IMR-90 (cell line): Measurements from ENCODE around the gene CASZ1. TPM values are rescaled to one million over a fixed set of nuclear protein-coding genes. Genes with fewer than 3 reads are reported as not detected.

Source experiments
- ATAC-seq: fragments of 200-7000 bp; cut with Tn5 transposase; 2 replicates; pipeline ENCODE4 v1.9.1; 2020; ENCODE audit warnings: low read depth, mild to moderate bottlenecking, moderate library complexity
- BruUV-seq: library from RNA; stranded (reverse); fragments of 400-500 nt; replicated peaks from 2 replicates; lab custom pipeline; 2021; lab: Mats Ljungman, UMichigan
- CTCF ChIA-PET: fragments of 300-600 bp; formaldehyde crosslinking; extraction: SDS; loops from one replicate; lab custom pipeline; 2021; ENCODE audit warnings: antibody characterized with exemption; lab: Yijun Ruan, JAX
- POLR2A ChIA-PET: fragments of 300-600 bp; sonication (Branson Sonifier 250); formaldehyde crosslinking; loops from one replicate; lab custom pipeline; 2022; ENCODE audit warnings: antibody characterized with exemption; ENCODE audit not compliant: unreplicated experiment; lab: Charles Lee
- DNase-seq: peaks from one replicate; pipeline ENCODE4 v3.0.0; 2013
- H2AFZ ChIP-seq: replicated peaks from 2 replicates; pipeline ENCODE3; 2013; ENCODE audit warnings: low read length, mild to moderate bottlenecking; ENCODE audit not compliant: poor library complexity
- H2AK5ac ChIP-seq: 2 replicates; pipeline ENCODE4 v1.6.1; 2013; ENCODE audit warnings: low read depth, low read length, inconsistent platforms
- H2AK9ac ChIP-seq: replicated peaks from 2 replicates; pipeline ENCODE3; 2013; ENCODE audit warnings: mild to moderate bottlenecking, low read depth, low read length, moderate library complexity; ENCODE audit not compliant: poor library complexity
- H2BK120ac ChIP-seq: 2 replicates; pipeline ENCODE4 v1.6.1; 2013; ENCODE audit warnings: low read depth, low read length, inconsistent platforms
- H2BK15ac ChIP-seq: 3 replicates; pipeline ENCODE4 v1.6.1; 2013; ENCODE audit warnings: low read depth, low read length, inconsistent platforms
- H2BK20ac ChIP-seq: 2 replicates; pipeline ENCODE4 v1.6.1; 2013; ENCODE audit warnings: low read depth, mild to moderate bottlenecking, inconsistent platforms, low read length, moderate library complexity
- H2BK5ac ChIP-seq: 2 replicates; pipeline ENCODE4 v1.6.1; 2013; ENCODE audit warnings: mild to moderate bottlenecking, low read depth, low read length, inconsistent platforms; ENCODE audit not compliant: poor library complexity, severe bottlenecking
- H3K14ac ChIP-seq: replicated peaks from 2 replicates; pipeline ENCODE4 v1.6.1; 2013; ENCODE audit warnings: low read depth, low read length, inconsistent platforms
- H3K18ac ChIP-seq: 2 replicates; pipeline ENCODE4 v1.6.1; 2013; ENCODE audit warnings: low read depth, low read length, control low read depth
- H3K23ac ChIP-seq: 2 replicates; pipeline ENCODE4 v1.6.1; 2013; ENCODE audit warnings: low read depth, low read length, inconsistent platforms
- H3K27ac ChIP-seq: 2 replicates; pipeline ENCODE4 v1.5.1; 2013; ENCODE audit warnings: mild to moderate bottlenecking, control low read depth, low read length; ENCODE audit not compliant: insufficient read depth
- H3K27me3 ChIP-seq: 2 replicates; pipeline ENCODE4 v1.6.1; 2013; ENCODE audit warnings: low read length; ENCODE audit not compliant: control insufficient read depth, insufficient read depth
- H3K36me3 ChIP-seq: 2 replicates; pipeline ENCODE4 v1.6.1; 2013; ENCODE audit warnings: low read length, mixed read lengths; ENCODE audit not compliant: control insufficient read depth, insufficient read depth
- H3K4ac ChIP-seq: 2 replicates; pipeline ENCODE4 v1.6.1; 2013; ENCODE audit warnings: low read depth, low read length, inconsistent platforms
- H3K4me1 ChIP-seq: 2 replicates; pipeline ENCODE4 v1.6.1; 2013; ENCODE audit warnings: low read length, mixed read lengths; ENCODE audit not compliant: control insufficient read depth, insufficient read depth
- H3K4me2 ChIP-seq: 2 replicates; pipeline ENCODE4 v1.6.1; 2013; ENCODE audit warnings: low read depth, mild to moderate bottlenecking, control low read depth, low read length, moderate library complexity
- H3K4me3 ChIP-seq: 2 replicates; pipeline ENCODE4 v1.5.1; 2013; ENCODE audit warnings: low read depth, mild to moderate bottlenecking, control low read depth, low read length, moderate library complexity; ENCODE audit not compliant: insufficient read depth
- H3K56ac ChIP-seq: 2 replicates; pipeline ENCODE4 v1.6.1; 2013; ENCODE audit warnings: low read length, inconsistent platforms; ENCODE audit not compliant: insufficient read depth; ENCODE audit errors: extremely low read depth
- H3K79me1 ChIP-seq, 2 experiments: 2 replicates each; pipeline ENCODE4 v1.6.1; 2013; ENCODE audit warnings: low read length in 2 of 2, inconsistent platforms in 1 of 2, low read depth in 1 of 2
- H3K9ac ChIP-seq: 2 replicates; pipeline ENCODE4 v1.6.1; 2013; ENCODE audit warnings: low read depth, low read length, control low read depth
- H3K9me1 ChIP-seq: 2 replicates; pipeline ENCODE4 v1.6.1; 2013; ENCODE audit warnings: low read length, inconsistent platforms; ENCODE audit not compliant: insufficient read depth
- H3K9me3 ChIP-seq: 2 replicates; pipeline ENCODE4 v1.6.1; 2013; ENCODE audit warnings: low read length; ENCODE audit not compliant: control insufficient read depth, insufficient read depth
- H4K20me1 ChIP-seq: 2 replicates; pipeline ENCODE4 v1.6.1; 2013; ENCODE audit warnings: low read length, inconsistent platforms; ENCODE audit not compliant: insufficient read depth
- H4K5ac ChIP-seq: 2 replicates; pipeline ENCODE4 v1.6.1; 2013; ENCODE audit warnings: mild to moderate bottlenecking, low read depth, low read length, control low read depth
- H4K8ac ChIP-seq, 2 experiments: 2 replicates each; pipeline ENCODE4 v1.6.1; 2013; ENCODE audit warnings: low read depth in 2 of 2, low read length in 2 of 2, control low read depth in 1 of 2, inconsistent platforms in 1 of 2
- H4K91ac ChIP-seq: 2 replicates; pipeline ENCODE4 v1.6.1; 2013; ENCODE audit warnings: low read depth, low read length, inconsistent platforms; ENCODE audit not compliant: insufficient read depth
- CEBPB ChIP-seq: IDR thresholded peaks from 2 replicates; pipeline ENCODE4 v1.6.1; 2012; ENCODE audit warnings: low read depth, low read length, improper control_type of control experiment
- CHD1 ChIP-seq: IDR thresholded peaks from 2 replicates; pipeline ENCODE4 v1.6.1; 2012; ENCODE audit warnings: low read depth, low read length, improper control_type of control experiment
- MAFK ChIP-seq: IDR thresholded peaks from 2 replicates; pipeline ENCODE4 v1.6.1; 2012; ENCODE audit warnings: low read depth, low read length, improper control_type of control experiment
- MXI1 ChIP-seq: IDR thresholded peaks from 2 replicates; pipeline ENCODE4 v1.6.1; 2012; ENCODE audit warnings: low read depth, mild to moderate bottlenecking, low read length, moderate library complexity, borderline replicate concordance
- NFE2L2 ChIP-seq: fragments of 150-350 bp; IDR thresholded peaks from 2 replicates; pipeline ENCODE4 v1.6.1; 2016; ENCODE audit warnings: low read depth, mild to moderate bottlenecking, low read length
- POLR2A ChIP-seq: IDR thresholded peaks from 2 replicates; pipeline ENCODE4 v1.6.1; 2012; ENCODE audit warnings: mild to moderate bottlenecking, low read depth, low read length
- SMC3 ChIP-seq: fragments of 150-350 bp; IDR thresholded peaks from 2 replicates; pipeline ENCODE4 v1.6.1; 2016; ENCODE audit warnings: low read depth, mild to moderate bottlenecking, antibody characterized with exemption, low read length, moderate library complexity
- WGBS, 2 experiments: methylation state at CpG; one replicate each; pipeline versions ENCODE4 v1.1.5 to v1.1.7; 2013; ENCODE audit warnings: missing lambda C conversion rate in 2 of 2; ENCODE audit not compliant: insufficient read length in 1 of 2; ENCODE audit errors: extremely low coverage in 2 of 2; 5-methylcytosine and 5-hydroxymethylcytosine counted together
- dilution Hi-C: fragments of 300-500 bp; cut with HindIII; formaldehyde crosslinking; loops from one replicate; pipeline ENCODE4 v1.14.3; 2018; ENCODE audit warnings: low sequenced_read_pairs; ENCODE audit not compliant: unreplicated experiment
- in situ Hi-C: fragments of 300-500 bp; cut with MboI; formaldehyde crosslinking; loops from 3 replicates; pipeline ENCODE4 v1.14.3; 2019; ENCODE audit warnings: low sequenced_read_pairs, inconsistent platforms, mixed read lengths
- intact Hi-C: fragments of 100-400 bp; cut with micrococcal nuclease; formaldehyde crosslinking; loops from 2 replicates; pipeline ENCODE4 v1.10.0; 2022
- polyA plus RNA-seq, 3 experiments: library from polyadenylated mRNA; depleted of rRNA; stranded (reverse); fragments of >200 nt; gene quantifications; 2 replicates each; pipeline ENCODE4 v1.2.3, GENCODE V29; 2012; ENCODE audit warnings: low replicate concordance in 1 of 3
- total RNA-seq: library from RNA; depleted of rRNA; stranded (reverse); fragments of >200 nt; gene quantifications from 2 replicates; pipeline ENCODE4 v1.2.3, GENCODE V29; 2012
- TF ChIP-seq, protein P1 (sequence below): fragments of 150-350 bp; IDR thresholded peaks from 2 replicates; pipeline ENCODE4 v1.6.1; 2016; ENCODE audit warnings: low read depth, mild to moderate bottlenecking, low read length, moderate library complexity, borderline replicate concordance
- TF ChIP-seq, protein P2 (sequence below): fragments of 150-350 bp; IDR thresholded peaks from 2 replicates; pipeline ENCODE4 v1.6.1; 2017; ENCODE audit warnings: mild to moderate bottlenecking, antibody characterized with exemption, low read length, low read depth
- TF ChIP-seq, protein P3 (sequence below): conservative IDR thresholded peaks from 2 replicates; pipeline ENCODE4 v1.5.1; 2012; ENCODE audit warnings: mild to moderate bottlenecking, low read depth, low read length, improper control_type of control experiment

CASZ1 gene
- total and polyA plus RNA-seq, 2 of the 4 experiments (the other 2 are of a cell fraction) = 0.18 to 0.24 TPM

- H2BK5ac ChIP-seq = no peak overlapping the region
- ChIA-PET POLR2A (no interaction called here), CTCF (no interaction called here)
- H3K27ac ChIP-seq = no peak overlapping the region
- dilution Hi-C loops = no loop called here
- H3K27me3 ChIP-seq = peaks cover 75% of the 10 kb centered on the region
- H3K56ac ChIP-seq = no peak overlapping the region
- no peak for DNase-seq
- H3K9me1 ChIP-seq = no peaks in the 10 kb centered on the region
- H3K36me3 ChIP-seq = no peaks in the 10 kb centered on the region
- H2BK120ac ChIP-seq = no peak overlapping the region
- no peak overlapping the region for H2AFZ ChIP-seq
- no peaks in the 10 kb centered on the region; the same call in 1 of the 2 replicates for H4K20me1 ChIP-seq
- no peak overlapping the region for H4K91ac ChIP-seq
- H2AK5ac ChIP-seq = no peak overlapping the region
- no peak overlapping the region for H4K8ac ChIP-seq
- 75 to 100% methylated on average over 3 to 5 of the region's 5 CpGs for WGBS, 2 experiments
- no peak overlapping the region for H4K5ac ChIP-seq
- H3K4ac ChIP-seq = no peak overlapping the region
- in situ Hi-C loops = no loop called here
- TF ChIP-seq, protein P1, sequence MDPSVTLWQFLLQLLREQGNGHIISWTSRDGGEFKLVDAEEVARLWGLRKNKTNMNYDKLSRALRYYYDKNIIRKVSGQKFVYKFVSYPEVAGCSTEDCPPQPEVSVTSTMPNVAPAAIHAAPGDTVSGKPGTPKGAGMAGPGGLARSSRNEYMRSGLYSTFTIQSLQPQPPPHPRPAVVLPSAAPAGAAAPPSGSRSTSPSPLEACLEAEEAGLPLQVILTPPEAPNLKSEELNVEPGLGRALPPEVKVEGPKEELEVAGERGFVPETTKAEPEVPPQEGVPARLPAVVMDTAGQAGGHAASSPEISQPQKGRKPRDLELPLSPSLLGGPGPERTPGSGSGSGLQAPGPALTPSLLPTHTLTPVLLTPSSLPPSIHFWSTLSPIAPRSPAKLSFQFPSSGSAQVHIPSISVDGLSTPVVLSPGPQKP = no peak
- TF ChIP-seq SMC3 = no peak
- TF ChIP-seq, protein P2, sequence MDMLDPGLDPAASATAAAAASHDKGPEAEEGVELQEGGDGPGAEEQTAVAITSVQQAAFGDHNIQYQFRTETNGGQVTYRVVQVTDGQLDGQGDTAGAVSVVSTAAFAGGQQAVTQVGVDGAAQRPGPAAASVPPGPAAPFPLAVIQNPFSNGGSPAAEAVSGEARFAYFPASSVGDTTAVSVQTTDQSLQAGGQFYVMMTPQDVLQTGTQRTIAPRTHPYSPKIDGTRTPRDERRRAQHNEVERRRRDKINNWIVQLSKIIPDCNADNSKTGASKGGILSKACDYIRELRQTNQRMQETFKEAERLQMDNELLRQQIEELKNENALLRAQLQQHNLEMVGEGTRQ = no peak
- no peak for TF ChIP-seq MXI1
- no peak for TF ChIP-seq CHD1
- TF ChIP-seq, protein P3, sequence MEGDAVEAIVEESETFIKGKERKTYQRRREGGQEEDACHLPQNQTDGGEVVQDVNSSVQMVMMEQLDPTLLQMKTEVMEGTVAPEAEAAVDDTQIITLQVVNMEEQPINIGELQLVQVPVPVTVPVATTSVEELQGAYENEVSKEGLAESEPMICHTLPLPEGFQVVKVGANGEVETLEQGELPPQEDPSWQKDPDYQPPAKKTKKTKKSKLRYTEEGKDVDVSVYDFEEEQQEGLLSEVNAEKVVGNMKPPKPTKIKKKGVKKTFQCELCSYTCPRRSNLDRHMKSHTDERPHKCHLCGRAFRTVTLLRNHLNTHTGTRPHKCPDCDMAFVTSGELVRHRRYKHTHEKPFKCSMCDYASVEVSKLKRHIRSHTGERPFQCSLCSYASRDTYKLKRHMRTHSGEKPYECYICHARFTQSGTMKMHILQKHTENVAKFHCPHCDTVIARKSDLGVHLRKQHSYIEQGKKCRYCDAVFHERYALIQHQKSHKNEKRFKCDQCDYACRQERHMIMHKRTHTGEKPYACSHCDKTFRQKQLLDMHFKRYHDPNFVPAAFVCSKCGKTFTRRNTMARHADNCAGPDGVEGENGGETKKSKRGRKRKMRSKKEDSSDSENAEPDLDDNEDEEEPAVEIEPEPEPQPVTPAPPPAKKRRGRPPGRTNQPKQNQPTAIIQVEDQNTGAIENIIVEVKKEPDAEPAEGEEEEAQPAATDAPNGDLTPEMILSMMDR = no peak
- no peak for TF ChIP-seq CEBPB
- TF ChIP-seq NFE2L2 = no peak
- no peak for TF ChIP-seq POLR2A
- TF ChIP-seq MAFK = no peak
- no peaks in the 10 kb centered on the region for H3K9me3 ChIP-seq
- no peak overlapping the region for H2AK9ac ChIP-seq
- no peak overlapping the region for H2BK20ac ChIP-seq
- no peak overlapping the region for H2BK15ac ChIP-seq
- H3K4me2 ChIP-seq = no peak overlapping the region
- no peak for ATAC-seq
- intact Hi-C loops = no loop called here
- H3K4me1 ChIP-seq = no peaks in the 10 kb centered on the region
- BruUV-seq = no TSS peak
- no peak overlapping the region for H3K14ac ChIP-seq
- no peak overlapping the region for H3K4me3 ChIP-seq
- H3K79me1 ChIP-seq = no peaks in the 10 kb centered on the region
- no peak overlapping the region for H3K23ac ChIP-seq
- no peak overlapping the region for H3K18ac ChIP-seq
- H3K9ac ChIP-seq = no peak overlapping the region
Observed at GRCh38 chr1:10806966-10807365, 10.5 kb upstream of the CASZ1 start.
